HepG2 (cell line): Measurements from ENCODE around the gene SEM1. TPM values are rescaled to one million over a fixed set of nuclear protein-coding genes. Genes with fewer than 3 reads are reported as not detected.

Source experiments
- ADNP ChIP-seq: sonication (generic); formaldehyde crosslinking; IDR thresholded peaks from 2 replicates; pipeline ENCODE4 v1.4.0; 2020; ENCODE audit warnings: missing genetic modification reagents
- CAMTA2 ChIP-seq: sonication (generic); formaldehyde crosslinking; IDR thresholded peaks from 2 replicates; pipeline ENCODE4 v1.4.0; 2020; ENCODE audit warnings: mild to moderate bottlenecking, missing genetic modification reagents, borderline replicate concordance
- CBX2 ChIP-seq, 2 experiments: fragments of 200-600 bp in 1 of 2; sonication (generic); formaldehyde crosslinking in 1 of 2; IDR thresholded peaks; 2 replicates each; pipeline versions ENCODE4 v1.7.0 to v1.8.1; 2018 to 2022; ENCODE audit warnings: low read depth in 2 of 2, low read length in 1 of 2, mild to moderate bottlenecking in 1 of 2, missing genetic modification reagents in 1 of 2
- DRAP1 ChIP-seq: IDR thresholded peaks from 2 replicates; pipeline ENCODE4 v1.6.1; 2016; ENCODE audit warnings: missing genetic modification reagents, missing compliant biosample characterization
- FOSL2 ChIP-seq: sonication (generic); formaldehyde crosslinking; IDR thresholded peaks from 2 replicates; pipeline ENCODE4 v1.4.0; 2020; ENCODE audit warnings: missing genetic modification reagents
- FOXA3 ChIP-seq: IDR thresholded peaks from 2 replicates; pipeline ENCODE4 v1.6.1; 2016; ENCODE audit warnings: missing genetic modification reagents, missing compliant biosample characterization
- HNF1B ChIP-seq: sonication (generic); formaldehyde crosslinking; IDR thresholded peaks from 2 replicates; pipeline ENCODE4 v1.5.1; 2020; ENCODE audit warnings: mild to moderate bottlenecking, moderate library complexity, missing genetic modification reagents
- KAT7 ChIP-seq: IDR thresholded peaks from 2 replicates; pipeline ENCODE4 v1.6.1; 2018; ENCODE audit warnings: borderline replicate concordance, missing compliant biosample characterization
- NR0B2 ChIP-seq: sonication (generic); formaldehyde crosslinking; IDR thresholded peaks from 2 replicates; pipeline ENCODE4 v1.4.0; 2020; ENCODE audit warnings: mild to moderate bottlenecking, missing genetic modification reagents
- SMARCE1 ChIP-seq: fragments of 450-650 bp; IDR thresholded peaks from 2 replicates; pipeline ENCODE4 v1.6.1; 2017; ENCODE audit warnings: borderline replicate concordance
- SMC3 ChIP-seq: IDR thresholded peaks from 2 replicates; pipeline ENCODE4 v1.6.1; 2011; ENCODE audit warnings: low read length, improper control_type of control experiment
- ZFP91 ChIP-seq: sonication (generic); formaldehyde crosslinking; IDR thresholded peaks from 2 replicates; pipeline ENCODE4 v1.9.0; 2022; ENCODE audit warnings: missing genetic modification reagents, mild to moderate bottlenecking, borderline replicate concordance
- ZNF205 ChIP-seq: IDR thresholded peaks from 2 replicates; pipeline ENCODE4 v1.6.1; 2018; ENCODE audit warnings: missing biosample characterization, missing genetic modification reagents
- ZNF333 ChIP-seq: sonication (generic); formaldehyde crosslinking; IDR thresholded peaks from 2 replicates; pipeline ENCODE4 v1.4.0; 2020; ENCODE audit warnings: mild to moderate bottlenecking, missing genetic modification reagents, borderline replicate concordance
- ZNF878 ChIP-seq: sonication (generic); formaldehyde crosslinking; IDR thresholded peaks from 2 replicates; pipeline ENCODE4 v1.8.1; 2023; ENCODE audit warnings: mild to moderate bottlenecking, missing genetic modification reagents, moderate library complexity
- polyA plus RNA-seq, 8 experiments: library from polyadenylated mRNA; depleted of rRNA in 3 of 8; stranded (reverse) in 7 of 8; unstranded in 1 of 8; fragments of >200 nt; fragmentation: Illumina TruSeq in 4 of 8; extraction: Trizol in 4 of 8; gene quantifications; 2 replicates each; pipeline versions ENCODE4 v1.2.1 to v1.2.3, GENCODE V29; 2011 to 2016; ENCODE audit warnings: low read depth in 4 of 8, missing spikeins in 1 of 8, mixed read lengths in 1 of 8; ENCODE audit not compliant: insufficient read depth in 1 of 8
- total RNA-seq, 5 experiments: library from RNA; depleted of rRNA; stranded (reverse); fragments of >200 nt; fragmentation: Illumina TruSeq; extraction: Trizol; gene quantifications; 2 replicates each; pipeline ENCODE4 v1.2.3, GENCODE V29; 2016; ENCODE audit warnings: low read depth in 1 of 5
- TF ChIP-seq, protein P1 (sequence below): sonication (generic); formaldehyde crosslinking; IDR thresholded peaks from 2 replicates; pipeline ENCODE4 v1.4.0; 2020; ENCODE audit warnings: missing genetic modification reagents, borderline replicate concordance
- TF ChIP-seq, protein P2 (sequence below): sonication (generic); formaldehyde crosslinking; IDR thresholded peaks from 2 replicates; pipeline ENCODE4 v1.5.0; 2020; ENCODE audit warnings: missing genetic modification reagents
- TF ChIP-seq, protein P3 (sequence below): sonication (generic); formaldehyde crosslinking; IDR thresholded peaks from 2 replicates; pipeline ENCODE4 v1.8.1; 2023; ENCODE audit warnings: missing genetic modification reagents, inconsistent platforms, borderline replicate concordance

Gene SEM1
- total and polyA plus RNA-seq, 2 of the 13 experiments (the other 11 are each of a cell fraction or from before 2014, with no cell fraction given): 40.7 to 174 TPM

GRCh38 chr7:96709381-96710228 lies at the start of gene SEM1 (continued):
- TF ChIP-seq CAMTA2 (no peak; the same call in 1 of the 2 replicates), ZNF205 (CRISPR knock-in tag) (peak; percentile 24; the same call in 1 of the 2 replicates), ZNF333 (CRISPR knock-in tag) (0 out of 2 replicates have a peak, but pooled peaks have one; percentile 27), DRAP1 (peak; percentile 85), FOSL2 (CRISPR knock-in tag) (peak; percentile 45; the same call in 1 of the 2 replicates), NR0B2 (CRISPR knock-in tag) (0 out of 2 replicates have a peak, but pooled peaks have one; percentile 27), SMC3 (no peak), SMARCE1 (no peak), KAT7 (peak; percentile 70), HNF1B (no peak), FOXA3 (CRISPR knock-in tag) (peak; percentile 26; the same call in 1 of the 2 replicates), ZNF878 (no peak), ZFP91 (CRISPR knock-in tag) (peak; percentile 73; the same call in 1 of the 2 replicates), ADNP (CRISPR knock-in tag) (no peak), CBX2 (IDR thresholded peaks at IDR 0.05; ENCODE audit: low read depth, low read length) (no peak), CBX2 (CRISPR knock-in tag; IDR thresholded peaks at IDR 0.05; ENCODE audit: low read depth) (no peak)
- TF ChIP-seq, protein P1, sequence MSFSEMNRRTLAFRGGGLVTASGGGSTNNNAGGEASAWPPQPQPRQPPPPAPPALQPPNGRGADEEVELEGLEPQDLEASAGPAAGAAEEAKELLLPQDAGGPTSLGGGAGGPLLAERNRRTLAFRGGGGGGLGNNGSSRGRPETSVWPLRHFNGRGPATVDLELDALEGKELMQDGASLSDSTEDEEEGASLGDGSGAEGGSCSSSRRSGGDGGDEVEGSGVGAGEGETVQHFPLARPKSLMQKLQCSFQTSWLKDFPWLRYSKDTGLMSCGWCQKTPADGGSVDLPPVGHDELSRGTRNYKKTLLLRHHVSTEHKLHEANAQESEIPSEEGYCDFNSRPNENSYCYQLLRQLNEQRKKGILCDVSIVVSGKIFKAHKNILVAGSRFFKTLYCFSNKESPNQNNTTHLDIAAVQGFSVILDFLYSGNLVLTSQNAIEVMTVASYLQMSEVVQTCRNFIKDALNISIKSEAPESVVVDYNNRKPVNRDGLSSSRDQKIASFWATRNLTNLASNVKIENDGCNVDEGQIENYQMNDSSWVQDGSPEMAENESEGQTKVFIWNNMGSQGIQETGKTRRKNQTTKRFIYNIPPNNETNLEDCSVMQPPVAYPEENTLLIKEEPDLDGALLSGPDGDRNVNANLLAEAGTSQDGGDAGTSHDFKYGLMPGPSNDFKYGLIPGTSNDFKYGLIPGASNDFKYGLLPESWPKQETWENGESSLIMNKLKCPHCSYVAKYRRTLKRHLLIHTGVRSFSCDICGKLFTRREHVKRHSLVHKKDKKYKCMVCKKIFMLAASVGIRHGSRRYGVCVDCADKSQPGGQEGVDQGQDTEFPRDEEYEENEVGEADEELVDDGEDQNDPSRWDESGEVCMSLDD (CRISPR knock-in tag): no peak
- TF ChIP-seq, protein P2, sequence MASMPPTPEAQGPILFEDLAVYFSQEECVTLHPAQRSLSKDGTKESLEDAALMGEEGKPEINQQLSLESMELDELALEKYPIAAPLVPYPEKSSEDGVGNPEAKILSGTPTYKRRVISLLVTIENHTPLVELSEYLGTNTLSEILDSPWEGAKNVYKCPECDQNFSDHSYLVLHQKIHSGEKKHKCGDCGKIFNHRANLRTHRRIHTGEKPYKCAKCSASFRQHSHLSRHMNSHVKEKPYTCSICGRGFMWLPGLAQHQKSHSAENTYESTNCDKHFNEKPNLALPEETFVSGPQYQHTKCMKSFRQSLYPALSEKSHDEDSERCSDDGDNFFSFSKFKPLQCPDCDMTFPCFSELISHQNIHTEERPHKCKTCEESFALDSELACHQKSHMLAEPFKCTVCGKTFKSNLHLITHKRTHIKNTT (CRISPR knock-in tag): no peak
- TF ChIP-seq, protein P3, sequence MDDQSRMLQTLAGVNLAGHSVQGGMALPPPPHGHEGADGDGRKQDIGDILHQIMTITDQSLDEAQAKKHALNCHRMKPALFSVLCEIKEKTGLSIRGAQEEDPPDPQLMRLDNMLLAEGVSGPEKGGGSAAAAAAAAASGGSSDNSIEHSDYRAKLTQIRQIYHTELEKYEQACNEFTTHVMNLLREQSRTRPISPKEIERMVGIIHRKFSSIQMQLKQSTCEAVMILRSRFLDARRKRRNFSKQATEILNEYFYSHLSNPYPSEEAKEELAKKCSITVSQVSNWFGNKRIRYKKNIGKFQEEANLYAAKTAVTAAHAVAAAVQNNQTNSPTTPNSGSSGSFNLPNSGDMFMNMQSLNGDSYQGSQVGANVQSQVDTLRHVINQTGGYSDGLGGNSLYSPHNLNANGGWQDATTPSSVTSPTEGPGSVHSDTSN: no peak
